Right atrium auricular region (tissue), 2 donors: ENCODE data around the gene C1orf53. TPM values are rescaled to one million over a fixed set of nuclear protein-coding genes. Genes with fewer than 3 reads are reported as not detected.
A peak's percentile ranks its signal among the peaks of the same experiment; 100 is the strongest.

ENCODE experiments used
- DNase-seq: peaks from one replicate; pipeline ENCODE4 v3.0.0-alpha.2; 2019; ENCODE audit warnings: low spot score
- H3K27ac ChIP-seq, 2 donors: fragments of 200-600 bp; sonication (generic); 1 replicate in 1 of 2; 2 replicates in 1 of 2; pipeline ENCODE4 v1.5.1; 2016 to 2019
- H3K27me3 ChIP-seq, 2 donors: fragments of 200-600 bp; sonication (generic); one replicate each; pipeline versions ENCODE4 v1.5.1 to v1.6.0; 2017 to 2019
- H3K36me3 ChIP-seq: fragments of 200-600 bp; sonication (generic); one replicate; pipeline ENCODE4 v1.5.1; 2016
- H3K4me1 ChIP-seq, 2 donors: fragments of 200-600 bp; sonication (generic); one replicate each; pipeline versions ENCODE4 v1.5.1 to v1.6.0; 2017 to 2019
- H3K4me3 ChIP-seq, 2 donors: fragments of 200-600 bp; sonication (generic); 1 replicate in 1 of 2; 2 replicates in 1 of 2; pipeline ENCODE4 v1.5.1; 2017 to 2019; ENCODE audit warnings: mild to moderate bottlenecking in 1 of 2, moderate library complexity in 1 of 2
- H3K9me3 ChIP-seq, 2 donors: fragments of 200-600 bp; sonication (generic); one replicate each; pipeline ENCODE4 v1.5.1; 2019
- CTCF ChIP-seq, 2 donors: fragments of 200-600 bp; sonication (generic); IDR thresholded peaks; one replicate each; pipeline ENCODE4 v1.5.1; 2019; ENCODE audit warnings: antibody characterized with exemption in 2 of 2
- total RNA-seq, 2 donors: library from RNA; depleted of rRNA; stranded (reverse); fragments of >200 nt; gene quantifications; one replicate each; pipeline ENCODE4 v1.1.0, GENCODE V29; 2016

The C1orf53 gene
- total RNA-seq, 2 donors from 2014 or later, result 4.0 to 12.1 TPM

GRCh38 chr1:197921235-197922069 lies 19.0 kb downstream of the C1orf53 start:
- peaks cover 0 to 37% of the 10 kb centered on the region in 2 donors for H3K4me1 ChIP-seq
- H3K27me3 ChIP-seq, result peaks cover 35 to 50% of the 10 kb centered on the region in 2 donors
- no peak overlapping the region for H3K27ac ChIP-seq
- DNase-seq, result no peak
- no peak overlapping the region for H3K4me3 ChIP-seq
- no peaks in the 10 kb centered on the region for H3K9me3 ChIP-seq
- H3K36me3 ChIP-seq, result no peaks in the 10 kb centered on the region
- TF ChIP-seq CTCF (IDR thresholded peaks at IDR 0.05), result no peak

- no peaks in the 10 kb centered on the region for H3K9me3 ChIP-seq
- no peaks in the 10 kb centered on the region for H3K36me3 ChIP-seq
- no peak overlapping the region for H3K4me3 ChIP-seq
- H3K27ac ChIP-seq, result no peak overlapping the region
- no peak for TF ChIP-seq CTCF (IDR thresholded peaks at IDR 0.05)
- peaks cover 33 to 44% of the 10 kb centered on the region in 2 donors for H3K27me3 ChIP-seq
- peaks cover 0 to 31% of the 10 kb centered on the region in 2 donors for H3K4me1 ChIP-seq
- no peak for DNase-seq
These were observed 19.6 kb downstream of the C1orf53 start for GRCh38 chr1:197922070-197922390.

- no peak for DNase-seq
- Histone ChIP-seq H3K4me3 (no peak overlapping the region), H3K27me3 (peaks cover 23 to 34% of the 10 kb centered on the region in 2 donors), H3K4me1 (peaks cover 0 to 21% of the 10 kb centered on the region in 2 donors), H3K9me3 (no peaks in the 10 kb centered on the region), H3K27ac (no peak overlapping the region), H3K36me3 (no peaks in the 10 kb centered on the region)
- no peak for TF ChIP-seq CTCF (IDR thresholded peaks at IDR 0.05)
These were observed 20.6 kb downstream of the C1orf53 start for GRCh38 chr1:197923038-197923437.

GRCh38 chr1:197924516-197925123 lies 22.2 kb downstream of the C1orf53 start:
- H3K4me1 ChIP-seq, result peaks cover 0 to 6% of the 10 kb centered on the region in 2 donors
- H3K27ac ChIP-seq, result no peak overlapping the region
- H3K4me3 ChIP-seq, result no peak overlapping the region
- H3K9me3 ChIP-seq, result no peaks in the 10 kb centered on the region
- DNase-seq, result no peak
- peaks cover 8 to 26% of the 10 kb centered on the region in 2 donors for H3K27me3 ChIP-seq
- no peaks in the 10 kb centered on the region for H3K36me3 ChIP-seq
- peak; percentile 20 to 76 for TF ChIP-seq CTCF (IDR thresholded peaks at IDR 0.05)

GRCh38 chr1:197927908-197928665 lies 25.7 kb downstream of the C1orf53 start:
- DNase-seq, result no peak
- no peaks in the 10 kb centered on the region for H3K36me3 ChIP-seq
- H3K27me3 ChIP-seq, result peaks cover 0 to 24% of the 10 kb centered on the region in 2 donors
- no peak overlapping the region for H3K4me3 ChIP-seq
- H3K9me3 ChIP-seq, result no peaks in the 10 kb centered on the region
- no peaks in the 10 kb centered on the region for H3K4me1 ChIP-seq
- no peak for TF ChIP-seq CTCF (IDR thresholded peaks at IDR 0.05)
- no peak overlapping the region for H3K27ac ChIP-seq
